ENCODE measurements around the gene TOM1L2.
"Not testable (repeated sequence)": the region's sequence is repeated elsewhere in the genome, so short reads cannot be mapped to it uniquely, and the experiment has no call there.

Gene TOM1L2

DNA sequence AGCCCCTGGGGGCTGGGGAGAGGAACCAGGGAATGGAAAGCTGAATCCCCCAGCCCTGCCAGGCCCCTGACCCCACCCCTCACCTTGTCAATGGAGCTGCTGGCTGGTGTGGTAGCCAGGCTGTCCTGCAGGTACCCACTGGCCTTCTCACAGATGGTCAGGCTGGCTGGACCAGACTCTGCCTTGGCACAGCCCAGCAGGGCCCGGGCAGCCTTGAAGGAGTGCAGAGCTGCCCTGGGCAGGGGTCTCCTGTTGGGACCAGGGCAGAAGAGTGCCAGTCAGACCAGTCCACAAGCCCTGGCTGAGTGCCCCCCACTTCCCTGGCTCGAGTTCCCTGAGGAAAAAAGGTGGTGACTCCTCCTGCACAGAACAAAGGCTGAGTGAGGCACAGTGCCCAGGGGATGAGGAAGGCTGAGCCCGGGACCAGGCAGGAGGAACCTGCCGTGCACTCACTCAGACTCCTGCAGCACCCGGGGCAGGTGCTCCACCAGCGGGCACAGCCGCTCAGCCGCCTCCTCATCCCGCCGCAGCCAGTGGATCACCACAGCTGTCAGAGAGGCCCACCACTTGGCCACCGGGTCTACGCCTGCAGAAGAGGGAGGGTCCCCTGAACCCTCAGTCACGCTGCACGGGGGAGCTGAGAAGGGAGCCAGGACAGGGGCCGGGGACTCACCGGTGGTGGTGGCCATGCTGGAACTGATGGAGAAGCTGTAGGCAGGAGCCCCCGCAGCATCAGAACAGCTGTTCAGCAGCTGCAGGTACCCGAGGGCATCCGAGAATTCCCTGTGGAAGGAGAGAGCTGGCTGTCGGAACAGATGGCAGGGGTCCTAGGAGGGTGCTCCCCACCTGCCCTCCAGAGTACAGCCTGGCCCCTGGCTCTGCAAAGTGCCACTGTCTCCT, 157.8 kb downstream of the TOM1L2 start:
- no peak for DNase-seq

DNA sequence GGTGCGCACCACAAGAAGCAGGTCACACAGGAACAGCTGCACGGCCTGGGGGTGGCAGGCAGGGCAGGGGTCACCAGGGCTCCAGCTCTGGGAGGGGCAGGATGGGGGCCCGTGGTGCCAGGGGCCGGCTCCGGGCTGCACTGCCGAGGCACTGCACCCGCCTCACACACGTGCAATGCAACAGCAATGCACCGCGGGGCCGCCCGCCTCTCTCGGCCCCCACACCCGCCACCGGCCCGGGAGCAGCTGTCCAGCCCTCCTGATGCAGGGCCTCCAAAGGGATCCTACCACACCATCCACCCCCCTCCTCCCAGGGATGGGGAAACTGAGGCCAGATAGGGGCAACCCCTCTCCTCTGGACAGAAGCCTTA, 158.5 kb downstream of the TOM1L2 start:
- DNase-seq = no peak

DNA sequence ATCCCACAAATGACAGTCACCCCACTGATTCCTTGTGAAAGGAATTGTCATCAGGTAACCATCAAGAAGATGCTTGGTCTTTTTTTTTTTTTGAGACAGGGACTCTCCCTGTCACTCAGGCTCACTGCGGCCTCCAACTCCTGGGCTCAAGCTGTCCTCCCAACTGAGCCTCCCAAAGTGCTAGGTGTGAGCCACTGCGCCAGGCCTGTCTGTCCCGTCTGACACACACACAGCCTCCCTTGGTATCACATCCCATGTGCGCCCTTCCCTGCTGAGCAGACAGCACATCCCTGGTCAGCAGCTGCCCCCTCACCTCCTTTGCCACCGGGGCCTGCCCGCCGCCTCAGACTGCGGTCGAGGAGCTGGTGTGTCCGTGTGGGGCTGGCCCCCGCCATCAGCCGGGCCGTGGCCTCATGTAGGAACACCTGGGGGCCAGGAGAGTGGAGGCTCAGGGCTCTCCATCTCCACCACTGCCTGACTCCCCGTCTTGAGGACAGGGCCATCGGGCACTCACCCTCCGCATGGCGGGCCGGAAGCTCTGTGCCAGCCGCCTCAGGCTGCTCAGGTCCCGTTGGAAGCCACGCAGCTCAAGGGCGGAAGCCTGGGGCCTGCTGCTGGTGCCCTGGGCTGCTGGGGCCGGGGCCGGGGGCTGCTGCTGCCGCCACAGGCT, 159.0 kb downstream of the TOM1L2 start:
- DNase-seq = no peak

DNA sequence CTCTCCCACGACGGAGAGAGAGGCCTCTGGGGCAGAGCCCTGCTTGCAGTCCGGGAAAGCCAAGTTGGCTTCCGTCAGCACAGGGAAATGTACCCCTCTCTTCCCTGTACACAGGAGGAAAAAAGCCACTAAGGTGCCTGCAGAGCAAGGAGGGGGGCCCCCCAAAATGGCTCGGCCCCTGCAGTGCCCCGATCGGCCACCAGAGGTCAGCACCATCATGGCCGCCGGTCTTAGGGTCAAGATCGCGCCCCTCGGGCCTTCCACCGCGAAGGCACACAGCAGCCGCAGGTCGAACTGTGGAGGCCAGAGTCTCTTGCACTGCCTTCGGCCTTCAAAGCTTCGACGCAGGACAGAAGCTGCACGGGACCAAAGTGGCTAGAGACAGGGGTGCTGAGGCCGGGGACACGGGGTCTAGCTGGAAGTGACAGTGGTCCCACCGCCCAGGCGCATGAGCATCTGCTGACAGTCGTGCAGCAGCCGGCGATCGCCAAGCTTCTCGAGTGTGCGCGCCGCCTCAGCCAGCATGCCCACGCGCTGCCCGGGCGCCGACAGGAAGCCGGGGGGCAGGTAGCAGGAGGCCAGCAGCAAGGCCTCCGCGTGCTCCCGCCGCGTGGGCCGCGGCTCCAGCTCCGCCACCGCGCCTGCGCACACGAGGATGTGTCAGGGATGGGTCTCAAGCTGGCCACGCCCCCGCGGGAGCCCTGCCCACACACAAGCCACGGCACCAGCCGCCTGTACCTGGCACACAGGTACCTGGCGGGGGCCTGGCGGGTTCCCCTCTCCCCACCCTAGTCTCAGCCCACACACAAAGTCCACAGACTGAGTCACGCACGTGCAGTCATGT, 159.8 kb downstream of the TOM1L2 start:
- peak; percentile 65 to 68 for DNase-seq

DNA sequence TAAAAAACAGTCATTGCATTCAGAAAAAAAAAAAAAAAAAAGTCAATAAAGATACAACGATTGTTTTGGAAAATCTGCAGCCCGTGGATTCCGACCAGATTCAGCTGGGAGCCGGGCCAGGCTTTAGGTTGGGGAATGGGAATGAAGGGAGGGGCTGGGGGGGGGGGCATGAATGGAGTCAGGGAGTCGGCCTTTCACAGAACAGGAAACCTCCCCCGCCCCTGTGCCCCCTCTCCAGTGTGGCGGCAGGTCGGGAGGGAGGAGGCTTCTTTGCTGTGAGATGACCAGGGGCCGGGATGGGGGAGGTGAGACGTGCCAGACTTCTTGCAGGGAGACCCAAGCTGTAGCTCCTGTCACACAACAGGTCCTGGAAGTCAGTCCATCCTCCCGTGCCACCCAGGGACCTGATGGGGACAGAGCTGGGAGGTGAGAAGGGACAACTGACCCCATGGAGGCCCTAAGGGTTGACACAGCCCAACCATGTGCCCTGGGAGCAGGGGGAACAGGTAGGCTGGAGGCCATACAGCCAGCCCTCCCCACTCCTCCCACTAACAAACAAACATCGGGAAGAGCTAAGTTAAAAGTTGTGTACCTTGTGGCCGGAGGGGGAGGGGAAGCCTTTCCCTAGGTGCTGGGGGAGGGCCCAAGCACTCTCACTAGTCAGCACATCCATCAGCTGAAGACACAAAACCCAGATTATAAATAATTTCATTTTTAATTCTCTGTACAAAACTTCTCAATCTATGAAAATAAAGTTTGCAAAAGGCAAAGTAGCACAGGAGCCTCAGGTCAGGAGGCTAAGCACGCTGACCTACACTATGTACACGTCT, 160.6 kb downstream of the TOM1L2 start:
- DNase-seq = no peak

DNA sequence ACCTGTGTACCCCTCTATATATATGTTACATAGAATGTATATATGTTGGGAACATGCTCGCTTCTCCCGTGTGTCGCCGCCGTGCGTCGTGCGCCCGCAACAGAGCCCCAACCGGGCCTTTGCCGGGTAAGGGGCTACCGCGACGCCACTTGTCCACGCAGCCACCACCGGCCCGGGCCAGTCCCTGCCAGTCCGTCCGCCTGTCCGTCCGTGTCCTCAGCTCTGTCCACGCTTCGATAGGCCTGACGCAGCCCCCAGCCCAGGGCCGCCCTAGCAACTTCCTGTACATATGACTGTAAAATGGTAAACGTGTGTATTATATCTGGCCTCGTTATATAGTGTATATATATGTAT, 161.3 kb downstream of the TOM1L2 start:
- DNase-seq = no peak

DNA sequence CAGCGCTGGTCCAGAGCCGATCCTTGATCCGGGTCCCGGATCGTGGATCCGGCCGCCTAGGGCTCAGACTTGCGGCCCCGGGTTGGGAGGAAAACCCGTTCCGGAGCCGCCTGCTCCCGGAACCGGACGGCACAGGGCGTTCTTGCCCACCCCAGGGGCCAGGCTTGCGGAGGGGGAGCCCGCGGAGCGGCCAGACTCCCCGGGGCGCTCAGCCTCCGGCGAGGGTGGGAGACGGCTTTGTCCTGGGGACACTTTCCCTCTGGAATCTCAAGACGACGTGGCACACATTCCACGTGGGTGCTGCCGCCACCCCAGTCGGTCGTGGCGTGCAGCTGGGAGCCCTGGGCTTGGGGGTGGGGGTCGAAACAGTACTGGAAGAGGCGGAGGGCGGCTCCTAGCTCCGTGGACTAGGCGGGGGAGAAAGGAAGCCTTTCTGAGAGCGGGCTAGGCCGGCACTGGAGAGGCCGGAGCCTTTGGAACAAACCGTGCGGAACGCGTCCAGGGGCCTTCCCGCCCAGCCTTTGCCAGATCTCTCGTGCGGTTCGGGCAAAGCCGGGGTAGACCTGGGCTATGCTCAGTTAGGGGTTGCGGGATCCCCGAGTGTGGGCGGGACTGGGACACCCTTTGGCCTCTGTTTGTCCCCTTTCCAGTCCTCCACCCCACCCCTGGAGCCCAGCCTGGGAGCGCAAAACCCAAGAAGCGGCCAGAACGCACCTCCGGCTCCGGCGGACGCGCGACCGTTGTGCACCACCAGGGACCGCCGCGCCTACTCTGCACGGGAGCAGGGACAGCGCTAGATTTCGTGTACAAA, 161.9 kb downstream of the TOM1L2 start:
- DNase-seq = no peak

DNA sequence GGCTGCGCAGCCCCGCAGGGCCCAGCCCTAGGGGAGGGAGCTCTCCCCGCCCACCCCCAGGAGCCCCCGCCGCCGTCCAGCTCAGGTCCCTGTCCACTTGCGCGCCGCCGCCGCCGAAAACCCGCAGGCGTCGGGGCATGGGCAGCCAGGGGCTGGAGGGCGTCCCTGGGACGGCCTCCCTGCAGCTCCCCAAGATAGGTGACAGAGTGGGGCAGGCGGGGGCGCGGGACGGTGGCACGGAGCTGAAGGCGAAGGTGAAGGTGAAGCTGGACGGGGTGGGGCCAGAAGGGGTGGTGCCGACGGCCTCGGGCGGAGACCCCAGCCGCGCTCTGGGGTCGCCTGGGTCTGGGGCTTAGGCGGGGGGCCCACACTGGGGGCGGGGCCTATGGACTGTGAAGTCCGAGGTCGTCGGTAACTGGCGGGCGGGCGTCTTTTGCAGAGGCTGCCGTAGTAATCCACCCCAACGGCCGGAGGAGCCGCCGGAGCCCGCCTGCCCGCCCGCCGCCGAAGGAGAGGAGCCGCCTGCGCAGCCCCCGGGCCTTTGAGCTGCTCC, 162.6 kb downstream of the TOM1L2 start:
- no peak for DNase-seq

DNA sequence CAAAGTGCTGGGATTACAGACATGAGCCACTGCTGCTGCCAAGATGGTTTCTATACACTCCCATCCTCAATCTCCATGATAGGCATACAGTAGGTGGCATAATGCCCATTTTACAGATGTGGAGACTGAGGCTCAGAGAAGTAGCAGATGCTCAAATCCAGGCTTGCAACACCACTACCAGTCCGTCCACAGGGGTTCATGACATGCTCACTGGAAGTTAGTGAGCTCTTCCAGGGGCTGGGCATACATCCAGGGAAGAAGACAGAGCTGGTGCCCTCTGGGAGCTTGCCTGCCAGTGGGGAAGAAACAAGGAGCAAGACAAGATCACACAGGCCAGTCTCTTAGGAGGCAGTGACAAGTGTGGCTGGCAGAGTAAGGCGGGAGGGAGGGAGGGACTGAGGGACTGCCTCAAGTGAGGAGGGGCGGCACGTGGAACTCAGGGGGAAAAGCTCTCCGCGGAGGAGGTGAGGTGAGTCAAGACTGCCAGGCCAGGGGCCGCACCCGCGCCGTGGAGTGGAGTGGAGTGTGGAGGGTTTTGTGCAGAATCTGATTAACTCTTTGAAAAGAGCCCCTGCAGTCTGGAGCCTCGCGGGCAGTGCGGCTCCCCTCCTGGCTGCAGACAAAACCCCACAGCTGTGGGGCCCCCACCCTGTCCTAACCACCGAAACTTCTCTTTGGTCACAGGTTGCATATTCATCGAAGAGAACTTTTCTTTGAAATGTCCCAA, 163.3 kb downstream of the TOM1L2 start:
- DNase-seq = no peak

DNA sequence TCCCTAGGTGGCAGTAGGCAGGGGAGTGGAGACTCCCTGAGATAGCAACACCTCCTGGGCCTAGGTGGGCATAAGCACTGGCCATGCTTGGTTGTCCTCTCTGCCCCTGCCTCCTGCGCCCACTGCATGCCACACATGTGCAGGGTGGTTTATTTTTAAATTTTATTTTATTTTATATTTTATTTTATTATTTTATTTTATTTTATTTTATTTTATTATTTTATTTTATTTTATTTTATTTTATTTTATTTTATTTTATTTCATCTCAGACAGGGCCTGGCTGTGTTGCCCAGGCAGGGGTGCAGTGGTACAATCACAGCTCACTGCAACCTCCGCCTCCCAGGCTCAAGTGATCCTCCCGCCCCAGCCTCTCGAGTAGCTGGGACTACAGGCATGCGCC, 164.0 kb downstream of the TOM1L2 start:
- not testable (repeated sequence) for DNase-seq

DNA sequence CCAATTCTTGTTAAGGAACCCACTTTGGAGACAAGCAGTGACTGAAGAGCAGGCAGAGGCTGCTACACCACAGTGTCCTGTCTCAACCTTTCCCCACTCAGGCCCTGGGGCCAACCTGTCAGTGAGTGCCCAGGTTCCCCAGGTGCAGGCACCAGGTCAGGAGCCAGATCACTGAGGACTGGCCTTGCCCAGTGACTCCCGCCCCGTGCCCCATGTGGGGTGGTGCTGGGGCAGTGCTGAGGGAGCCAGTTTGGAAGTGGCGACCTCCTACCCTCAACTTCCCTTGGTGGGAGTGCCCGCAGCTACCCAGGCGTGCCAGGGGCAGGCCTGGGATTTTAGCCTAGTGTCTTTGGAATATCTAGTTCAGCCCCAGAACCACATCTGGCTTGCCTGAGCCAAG, 164.8 kb downstream of the TOM1L2 start:
- no peak for DNase-seq

DNA sequence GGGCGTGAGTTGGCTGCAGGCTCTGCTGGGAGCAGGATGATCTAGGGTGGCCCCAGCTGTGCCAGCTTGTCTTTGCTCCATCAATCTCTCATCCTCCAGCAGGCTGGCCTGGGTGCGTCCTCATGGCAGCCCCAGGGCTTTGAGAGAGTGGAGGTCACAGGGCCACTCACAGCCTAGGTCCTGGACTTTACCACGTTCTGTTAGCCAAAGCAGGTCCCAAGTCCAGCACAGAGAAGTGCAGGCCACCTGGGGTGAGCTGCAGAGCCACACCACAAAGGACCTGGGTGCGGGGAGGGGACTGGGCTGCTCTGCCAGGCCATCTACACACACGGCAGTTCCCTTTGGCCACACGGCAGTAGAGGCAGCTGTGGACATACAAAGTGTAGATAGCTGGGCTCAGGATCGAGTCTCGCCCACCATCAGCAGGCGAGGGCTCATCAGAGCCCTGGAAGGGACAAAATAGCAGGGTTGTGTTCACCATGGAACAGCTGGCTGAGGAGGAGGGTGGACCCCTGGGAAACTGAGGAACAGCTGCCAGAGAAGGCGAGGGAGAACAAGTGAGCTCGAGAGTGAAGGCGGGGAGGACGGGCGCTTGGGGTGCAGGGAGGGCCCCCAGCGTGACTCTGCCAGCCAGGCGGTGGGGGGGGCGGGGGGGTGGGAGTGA, 165.5 kb downstream of the TOM1L2 start:
- DNase-seq = no peak

DNA sequence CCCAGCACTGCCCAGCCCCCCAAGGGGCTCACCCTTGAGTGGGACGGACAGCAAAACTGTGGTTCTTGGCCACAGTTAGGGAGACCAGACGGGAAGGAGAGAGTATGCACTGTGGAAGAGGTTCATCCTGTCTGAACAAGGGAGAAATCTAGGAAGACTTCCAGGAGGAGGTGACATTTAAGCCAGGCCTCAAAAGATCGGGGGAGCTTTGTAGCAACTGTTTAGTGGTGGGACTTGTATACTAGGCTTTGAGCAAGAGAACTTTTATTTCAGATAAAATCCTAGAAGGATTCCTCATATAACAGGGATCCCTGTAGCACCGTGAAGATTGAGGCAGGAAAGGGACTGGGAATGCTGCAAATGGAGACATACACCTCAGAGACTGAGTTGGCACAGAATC, 166.2 kb downstream of the TOM1L2 start:
- no peak for DNase-seq

DNA sequence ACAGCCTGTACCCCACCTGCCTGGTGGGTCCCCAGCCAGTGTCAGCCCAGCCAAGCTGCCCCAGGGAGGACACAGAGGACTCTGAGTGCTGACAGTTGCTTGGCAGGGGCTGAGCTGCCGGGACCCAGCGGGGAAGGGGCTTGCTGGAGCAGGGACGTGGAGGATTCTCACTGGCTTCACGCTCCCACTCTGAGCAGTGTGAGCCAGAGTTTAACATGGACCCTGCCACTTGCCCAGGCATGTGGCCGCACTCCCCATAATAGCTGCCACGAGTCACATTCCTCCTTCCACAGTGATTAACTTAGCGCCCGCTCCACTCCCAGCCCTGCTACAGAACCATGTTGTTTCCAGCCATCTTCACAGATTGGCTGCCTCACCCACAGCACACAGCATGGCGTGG, 166.6 kb downstream of the TOM1L2 start:
- DNase-seq = no peak

DNA sequence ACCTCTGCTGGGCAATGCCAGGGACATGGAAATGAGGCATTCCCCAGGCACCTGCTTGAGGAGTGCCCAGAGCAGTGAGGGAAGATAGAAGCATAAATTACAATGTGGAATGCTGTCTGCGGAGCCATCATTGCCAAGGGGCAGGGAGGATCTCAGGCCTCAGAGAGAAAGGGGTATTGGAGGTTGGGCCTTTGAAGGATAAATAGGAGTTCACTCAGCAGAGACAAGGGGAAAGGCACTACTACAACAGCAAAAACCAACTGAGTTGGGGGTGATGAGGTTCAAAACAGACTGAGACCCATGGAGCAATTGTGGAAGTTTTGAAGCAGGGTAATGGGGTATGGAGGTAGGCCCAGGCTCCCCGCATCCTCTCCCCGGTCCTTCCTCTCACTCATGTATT, 168.2 kb downstream of the TOM1L2 start:
- DNase-seq = no peak

DNA sequence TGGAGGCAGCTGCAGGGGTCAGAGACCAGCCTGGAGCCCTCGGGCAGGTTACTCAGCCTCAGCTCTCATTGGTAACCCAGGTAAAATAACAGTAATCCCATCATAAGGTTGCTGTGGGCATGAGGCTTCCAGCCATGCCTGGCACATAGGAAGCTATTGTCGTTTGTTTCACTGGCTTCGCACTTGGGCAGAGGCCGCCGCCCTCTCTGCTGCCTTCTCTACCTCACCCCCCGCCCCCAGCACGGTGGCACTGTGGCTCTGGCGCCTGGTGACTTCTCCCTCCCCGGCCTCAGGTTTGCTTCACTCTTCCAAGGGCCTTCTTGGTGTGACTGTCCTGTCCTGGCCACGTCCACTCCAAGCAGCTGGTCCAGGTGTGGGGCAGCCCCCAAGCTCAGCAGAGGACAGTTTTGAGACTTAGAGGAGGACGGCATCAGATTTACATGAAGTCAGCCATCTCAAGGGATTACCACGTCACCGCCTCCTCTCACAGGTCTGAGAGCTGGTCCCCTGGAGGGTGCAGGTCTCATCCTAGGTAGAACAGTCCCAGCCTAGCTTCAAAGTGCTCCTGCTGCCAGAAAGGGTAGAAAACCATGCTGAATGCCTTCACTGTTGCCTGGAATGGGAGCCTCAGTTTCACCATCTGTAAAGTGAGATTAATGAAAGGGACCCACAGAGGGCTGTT, 170.3 kb downstream of the TOM1L2 start:
- DNase-seq = no peak

DNA sequence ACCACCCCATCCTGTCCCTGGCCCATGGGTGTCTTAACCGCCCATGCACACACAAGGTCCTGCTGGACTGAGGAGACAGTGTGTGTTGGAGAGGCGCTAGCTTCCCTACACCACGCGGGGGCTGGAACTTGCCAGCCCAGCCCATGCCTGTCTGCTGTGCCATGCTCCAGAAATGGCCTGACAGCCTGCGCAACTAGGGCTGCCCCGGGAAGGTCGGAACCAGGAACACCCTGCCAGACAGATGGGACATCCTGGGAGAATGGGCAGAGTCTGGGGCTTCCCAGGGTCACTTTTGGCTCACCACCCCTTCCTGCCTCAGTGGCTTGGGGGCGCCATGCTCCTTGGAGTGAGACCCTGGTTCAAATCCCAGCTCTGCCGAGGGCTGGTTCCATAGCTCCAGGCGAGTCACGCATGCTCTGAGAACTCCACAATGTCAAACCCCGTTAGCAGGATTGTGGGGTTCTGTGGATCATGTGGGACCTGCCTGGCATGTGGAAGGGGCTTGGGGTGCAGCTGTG, 171.6 kb downstream of the TOM1L2 start:
- no peak for DNase-seq

DNA sequence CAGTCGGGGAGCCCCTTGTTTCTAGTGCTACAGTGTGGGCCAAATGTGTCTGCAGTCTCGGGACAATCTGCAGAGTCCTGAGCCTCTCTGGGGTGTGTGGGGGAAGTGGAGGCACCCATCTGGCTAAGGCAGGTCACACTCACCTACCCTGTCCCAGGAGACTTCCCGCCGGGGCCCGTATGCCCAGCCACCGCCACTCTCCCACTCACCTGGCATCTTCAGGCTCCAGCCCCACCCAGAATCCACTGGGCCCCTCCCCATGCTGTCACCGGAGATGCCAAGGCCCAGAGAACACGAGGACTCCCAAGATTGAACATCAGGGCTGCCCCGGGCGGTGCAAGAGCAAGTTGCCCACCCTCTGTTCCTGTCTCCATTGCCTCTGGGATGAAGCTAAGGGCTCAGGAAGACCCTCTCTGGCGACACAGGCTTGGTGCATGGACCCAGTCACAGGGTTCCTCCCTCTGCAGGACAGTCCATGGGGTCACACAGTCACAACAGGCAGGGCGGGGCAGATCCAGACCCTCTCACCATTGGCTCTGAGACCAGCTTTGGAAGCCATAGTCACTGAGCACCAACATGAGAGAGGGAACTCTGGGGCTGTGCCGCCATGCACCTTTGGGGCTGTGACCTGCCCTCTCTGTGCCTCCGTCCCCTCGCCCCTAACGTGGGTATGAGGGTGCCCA, 173.5 kb downstream of the TOM1L2 start:
- no peak for DNase-seq
